Measurements from ENCODE around the gene TMEM131L. TPM values are rescaled to one million over a fixed set of nuclear protein-coding genes. Genes with fewer than 3 reads are reported as not detected.
"Not testable (repeated sequence)": the region's sequence is repeated elsewhere in the genome, so short reads cannot be mapped to it uniquely, and the experiment has no call there.

Gene TMEM131L
- total RNA-seq, 1 experiment from 2014 or later, result 61.3 TPM

- peaks cover 71% of the 10 kb centered on the region for H3K36me3 ChIP-seq
- not testable (repeated sequence) for H3K4me3 ChIP-seq; H3K27ac ChIP-seq; H3K4me1 ChIP-seq; H3K27me3 ChIP-seq; DNase-seq; H3K9me3 ChIP-seq (replicated peaks)
These were observed 142.9 kb downstream of the TMEM131L start for GRCh38 chr4:153609070-153609469.

- DNase-seq, result no peak
- Histone ChIP-seq H3K36me3 (peaks cover 70% of the 10 kb centered on the region), H3K27ac (no peak overlapping the region), H3K4me3 (no peak overlapping the region), H3K4me1 (no peaks in the 10 kb centered on the region), H3K9me3 (replicated peaks) (no peaks in the 10 kb centered on the region; the same call in 1 of the 2 replicates), H3K27me3 (no peaks in the 10 kb centered on the region)
These were observed 144.6 kb downstream of the TMEM131L start for GRCh38 chr4:153610623-153611376.

GRCh38 chr4:153611679-153612078, 145.5 kb downstream of the TMEM131L start:
- Histone ChIP-seq H3K36me3 (peaks cover 70% of the 10 kb centered on the region), H3K27me3 (no peaks in the 10 kb centered on the region), H3K27ac (no peak overlapping the region), H3K4me3 (no peak overlapping the region), H3K4me1 (no peaks in the 10 kb centered on the region), H3K9me3 (replicated peaks) (no peaks in the 10 kb centered on the region; the same call in 1 of the 2 replicates)
- no peak for DNase-seq

GRCh38 chr4:153612878-153613277, 146.7 kb downstream of the TMEM131L start:
- DNase-seq, result no peak
- H3K9me3 ChIP-seq (replicated peaks), result no peaks in the 10 kb centered on the region; the same call in 1 of the 2 replicates
- H3K4me3 ChIP-seq, result no peak overlapping the region
- H3K27ac ChIP-seq, result no peak overlapping the region
- H3K27me3 ChIP-seq, result no peaks in the 10 kb centered on the region
- H3K36me3 ChIP-seq, result peaks cover 70% of the 10 kb centered on the region
- H3K4me1 ChIP-seq, result no peaks in the 10 kb centered on the region

GRCh38 chr4:153616006-153616555, 149.9 kb downstream of the TMEM131L start:
- H3K4me3 ChIP-seq, result no peak overlapping the region
- no peaks in the 10 kb centered on the region for H3K27me3 ChIP-seq
- no peak overlapping the region for H3K27ac ChIP-seq
- H3K4me1 ChIP-seq, result no peaks in the 10 kb centered on the region
- DNase-seq, result no peak
- peaks cover 61% of the 10 kb centered on the region for H3K36me3 ChIP-seq
- H3K9me3 ChIP-seq (replicated peaks), result no peaks in the 10 kb centered on the region; the same call in 1 of the 2 replicates

GRCh38 chr4:153618833-153619232, 152.7 kb downstream of the TMEM131L start:
- no peaks in the 10 kb centered on the region for H3K27me3 ChIP-seq
- H3K36me3 ChIP-seq, result peaks cover 60% of the 10 kb centered on the region
- H3K9me3 ChIP-seq (replicated peaks), result no peaks in the 10 kb centered on the region
- H3K27ac ChIP-seq, result no peak overlapping the region
- H3K4me1 ChIP-seq, result no peaks in the 10 kb centered on the region
- no peak for DNase-seq
- no peak overlapping the region for H3K4me3 ChIP-seq

GRCh38 chr4:153619811-153620210, 153.7 kb downstream of the TMEM131L start:
- Histone ChIP-seq H3K27ac (no peak overlapping the region), H3K4me3 (no peak overlapping the region), H3K9me3 (replicated peaks) (no peaks in the 10 kb centered on the region), H3K36me3 (peaks cover 53% of the 10 kb centered on the region), H3K27me3 (no peaks in the 10 kb centered on the region), H3K4me1 (no peaks in the 10 kb centered on the region)
- no peak for DNase-seq

- Histone ChIP-seq H3K9me3 (replicated peaks) (no peaks in the 10 kb centered on the region), H3K36me3 (peaks cover 50% of the 10 kb centered on the region), H3K4me1 (no peaks in the 10 kb centered on the region), H3K27ac (no peak overlapping the region), H3K27me3 (no peaks in the 10 kb centered on the region), H3K4me3 (no peak overlapping the region)
- no peak for DNase-seq
These were observed 154.2 kb downstream of the TMEM131L start for GRCh38 chr4:153620352-153620751.

- Histone ChIP-seq H3K4me1 (no peaks in the 10 kb centered on the region), H3K36me3 (peaks cover 53% of the 10 kb centered on the region), H3K27me3 (no peaks in the 10 kb centered on the region), H3K4me3 (no peak overlapping the region), H3K9me3 (replicated peaks) (no peaks in the 10 kb centered on the region), H3K27ac (no peak overlapping the region)
- no peak for DNase-seq
These were observed 155.9 kb downstream of the TMEM131L start for GRCh38 chr4:153622093-153622492.

GRCh38 chr4:153622778-153623240, 156.6 kb downstream of the TMEM131L start:
- no peak for DNase-seq
- H3K27ac ChIP-seq, result no peak overlapping the region
- peaks cover 50% of the 10 kb centered on the region for H3K36me3 ChIP-seq
- no peaks in the 10 kb centered on the region for H3K27me3 ChIP-seq
- H3K9me3 ChIP-seq (replicated peaks), result no peaks in the 10 kb centered on the region
- no peak overlapping the region for H3K4me3 ChIP-seq
- no peaks in the 10 kb centered on the region for H3K4me1 ChIP-seq

- no peaks in the 10 kb centered on the region for H3K4me1 ChIP-seq
- H3K36me3 ChIP-seq, result peaks cover 54% of the 10 kb centered on the region
- no peak for DNase-seq
- H3K4me3 ChIP-seq, result no peak overlapping the region
- H3K9me3 ChIP-seq (replicated peaks), result no peaks in the 10 kb centered on the region
- H3K27ac ChIP-seq, result no peak overlapping the region
- H3K27me3 ChIP-seq, result no peaks in the 10 kb centered on the region
These were observed 157.3 kb downstream of the TMEM131L start for GRCh38 chr4:153623491-153623890.

GRCh38 chr4:153628796-153629315, 162.7 kb downstream of the TMEM131L start:
- H3K27ac ChIP-seq, result no peak overlapping the region
- no peak overlapping the region for H3K4me3 ChIP-seq
- H3K36me3 ChIP-seq, result peaks cover 53% of the 10 kb centered on the region
- no peaks in the 10 kb centered on the region for H3K4me1 ChIP-seq
- no peak for DNase-seq
- no peaks in the 10 kb centered on the region for H3K27me3 ChIP-seq
- H3K9me3 ChIP-seq (replicated peaks), result no peaks in the 10 kb centered on the region

GRCh38 chr4:153629776-153630175, 163.6 kb downstream of the TMEM131L start:
- no peak for DNase-seq
- Histone ChIP-seq H3K4me1 (no peaks in the 10 kb centered on the region), H3K36me3 (peaks cover 62% of the 10 kb centered on the region), H3K4me3 (no peak overlapping the region), H3K9me3 (replicated peaks) (no peaks in the 10 kb centered on the region), H3K27ac (no peak overlapping the region), H3K27me3 (no peaks in the 10 kb centered on the region)

GRCh38 chr4:153634738-153635353, 168.7 kb downstream of the TMEM131L start:
- DNase-seq, result peak in 1 of 2 experiments; percentile 38

GRCh38 chr4:153635846-153636245, 169.7 kb downstream of the TMEM131L start:
- Histone ChIP-seq H3K27me3 (no peaks in the 10 kb centered on the region), H3K36me3 (peaks cover 46% of the 10 kb centered on the region), H3K27ac (no peak overlapping the region), H3K9me3 (replicated peaks) (no peaks in the 10 kb centered on the region), H3K4me3 (no peak overlapping the region), H3K4me1 (no peaks in the 10 kb centered on the region)
- no peak for DNase-seq

More at GRCh38 chr4:153634738-153635353, 168.7 kb downstream of the TMEM131L start:
- Histone ChIP-seq H3K4me1 (no peaks in the 10 kb centered on the region), H3K27me3 (no peaks in the 10 kb centered on the region), H3K4me3 (no peak overlapping the region), H3K9me3 (replicated peaks) (no peaks in the 10 kb centered on the region), H3K36me3 (peaks cover 53% of the 10 kb centered on the region), H3K27ac (no peak overlapping the region)

Data from SJCRH30 (cell line).